Endodermal cell (in vitro differentiated cells): ENCODE results near the gene MCTP1. TPM values are rescaled to one million over a fixed set of nuclear protein-coding genes. Genes with fewer than 3 reads are reported as not detected.

Experiments used
- DNase-seq: peaks from one replicate; pipeline ENCODE4 v3.0.0-alpha.2; 2017
- H3K27ac ChIP-seq: 2 replicates; pipeline ENCODE4 v1.5.1; 2013; ENCODE audit warnings: mild to moderate bottlenecking, low read depth, low read length, moderate library complexity
- H3K27me3 ChIP-seq: 2 replicates; pipeline ENCODE4 v1.6.1; 2013; ENCODE audit warnings: mild to moderate bottlenecking, low read length, moderate library complexity; ENCODE audit not compliant: insufficient read depth, control insufficient read depth, poor library complexity, severe bottlenecking
- H3K36me3 ChIP-seq: 2 replicates; pipeline ENCODE4 v1.7.0; 2013; ENCODE audit warnings: mild to moderate bottlenecking, low read length, moderate library complexity; ENCODE audit not compliant: control insufficient read depth, insufficient read depth
- H3K4me1 ChIP-seq: one replicate; pipeline ENCODE4 v1.7.0; 2013; ENCODE audit warnings: low read length; ENCODE audit not compliant: control insufficient read depth, insufficient read depth
- H3K4me3 ChIP-seq: 2 replicates; pipeline ENCODE4 v1.5.1; 2013; ENCODE audit warnings: mild to moderate bottlenecking, low read length, moderate library complexity
- H3K9ac ChIP-seq: 2 replicates; pipeline ENCODE4 v1.6.1; 2013; ENCODE audit warnings: mild to moderate bottlenecking, low read length, moderate library complexity; ENCODE audit not compliant: poor library complexity, severe bottlenecking; ENCODE audit errors: extremely low read depth
- H3K9me3 ChIP-seq: 2 replicates; pipeline ENCODE4 v1.6.1; 2013; ENCODE audit warnings: mild to moderate bottlenecking, low read length, moderate library complexity; ENCODE audit not compliant: control insufficient read depth
- H3K27ac Mint-ChIP-seq: 2 replicates; pipeline ENCODE4 v1.8.0; 2020; ENCODE audit warnings: mixed read lengths
- H3K27me3 Mint-ChIP-seq: 2 replicates; pipeline ENCODE4 v1.8.0; 2021; ENCODE audit warnings: mild to moderate bottlenecking, mixed read lengths; ENCODE audit not compliant: insufficient read depth
- H3K36me3 Mint-ChIP-seq: 2 replicates; pipeline ENCODE4 v1.8.0; 2020; ENCODE audit warnings: low read depth, mixed read lengths
- H3K4me1 Mint-ChIP-seq: 2 replicates; pipeline ENCODE4 v1.8.0; 2020; ENCODE audit warnings: mixed read lengths
- H3K4me3 Mint-ChIP-seq: 2 replicates; pipeline ENCODE4 v1.8.0; 2020; ENCODE audit warnings: mild to moderate bottlenecking, moderate library complexity, mixed read lengths
- H3K9me3 Mint-ChIP-seq: 2 replicates; pipeline ENCODE4 v1.8.0; 2020; ENCODE audit warnings: mild to moderate bottlenecking, mixed read lengths
- CTCF ChIP-seq: fragments of 200-600 bp; sonication (generic); conservative IDR thresholded peaks from 2 replicates; pipeline ENCODE4 v1.5.0; 2021; ENCODE audit warnings: antibody characterized with exemption, mild to moderate bottlenecking
- WGBS, 2 experiments: methylation state at CpG; one replicate each; pipeline versions ENCODE4 v1.1.5 to v1.1.7; 2013; ENCODE audit warnings: missing lambda C conversion rate in 2 of 2, mixed read lengths in 1 of 2; ENCODE audit not compliant: insufficient coverage in 1 of 2, insufficient read length in 1 of 2; 5-methylcytosine and 5-hydroxymethylcytosine counted together
- total RNA-seq, 2 donors: library from RNA; stranded (reverse); fragmentation: NEBNext Ultra II Directional in 1 of 2; extraction: Animal tissue kit (Norgen Biotek cat#: 25700) in 1 of 2; gene quantifications; 2 replicates in 1 of 2; 3 replicates in 1 of 2; pipeline ENCODE4 v1.2.1, GENCODE V29; 2021

Gene MCTP1
- total RNA-seq, 2 donors from 2014 or later: 0.71 to 3.7 TPM

- Histone ChIP-seq H3K27me3 (no peaks in the 10 kb centered on the region), H3K9me3 (no peaks in the 10 kb centered on the region), H3K9ac (no peak overlapping the region), H3K27ac (no peak overlapping the region), H3K4me3 (no peak overlapping the region), H3K36me3 (no peaks in the 10 kb centered on the region), H3K4me1 (no peaks in the 10 kb centered on the region)
- 89% methylated on average over 3 of the region's 3 CpGs; no CpG with 5 or more reads in 1 of the 2 experiments for WGBS, 2 experiments
- H3K36me3 Mint-ChIP-seq: no peaks in the 10 kb centered on the region
- H3K27ac Mint-ChIP-seq: no peak overlapping the region
- peaks cover 7% of the 10 kb centered on the region for H3K4me1 Mint-ChIP-seq
- no peak for TF ChIP-seq CTCF
- no peak overlapping the region for H3K4me3 Mint-ChIP-seq
- no peaks in the 10 kb centered on the region for H3K9me3 Mint-ChIP-seq
- DNase-seq: no peak
- H3K27me3 Mint-ChIP-seq: no peaks in the 10 kb centered on the region
Observed at GRCh38 chr5:95083606-95084005, 201.3 kb downstream of the MCTP1 start.

- Histone ChIP-seq H3K4me3 (no peak overlapping the region), H3K27me3 (no peaks in the 10 kb centered on the region), H3K4me1 (no peaks in the 10 kb centered on the region), H3K9me3 (no peaks in the 10 kb centered on the region), H3K36me3 (no peaks in the 10 kb centered on the region), H3K27ac (no peak overlapping the region), H3K9ac (no peak overlapping the region)
- H3K9me3 Mint-ChIP-seq: no peaks in the 10 kb centered on the region
- H3K27me3 Mint-ChIP-seq: no peaks in the 10 kb centered on the region
- no peaks in the 10 kb centered on the region for H3K36me3 Mint-ChIP-seq
- 33 to 83% methylated on average over 1 to 3 of the region's 3 CpGs for WGBS, 2 experiments
- H3K4me1 Mint-ChIP-seq: peaks cover 7% of the 10 kb centered on the region
- TF ChIP-seq CTCF: no peak
- H3K27ac Mint-ChIP-seq: peak overlapping the region; percentile 2
- peak overlapping the region; percentile 5 for H3K4me3 Mint-ChIP-seq
- DNase-seq: no peak
Observed at GRCh38 chr5:95081982-95082381, 202.9 kb downstream of the MCTP1 start.

- Histone ChIP-seq H3K9ac (no peak overlapping the region), H3K27me3 (no peaks in the 10 kb centered on the region), H3K36me3 (no peaks in the 10 kb centered on the region), H3K4me1 (no peaks in the 10 kb centered on the region), H3K9me3 (no peaks in the 10 kb centered on the region), H3K27ac (no peak overlapping the region), H3K4me3 (no peak overlapping the region)
- Mint-ChIP-seq H3K4me1 (peaks cover 7% of the 10 kb centered on the region), H3K4me3 (peak overlapping the region; percentile 5), H3K9me3 (no peaks in the 10 kb centered on the region), H3K27me3 (no peaks in the 10 kb centered on the region), H3K27ac (peak overlapping the region; percentile 2), H3K36me3 (no peaks in the 10 kb centered on the region)
- 21 to 42% methylated on average over 5 of the region's 5 CpGs for WGBS, 2 experiments
- TF ChIP-seq CTCF: no peak
- peak; percentile 61 for DNase-seq
Observed at GRCh38 chr5:95081500-95081960, 203.4 kb downstream of the MCTP1 start.
